Measurements from ENCODE around the gene ADAP2.
"Not testable (repeated sequence)": the region's sequence is repeated elsewhere in the genome, so short reads cannot be mapped to it uniquely, and the experiment has no call there.

The ADAP2 gene

DNA sequence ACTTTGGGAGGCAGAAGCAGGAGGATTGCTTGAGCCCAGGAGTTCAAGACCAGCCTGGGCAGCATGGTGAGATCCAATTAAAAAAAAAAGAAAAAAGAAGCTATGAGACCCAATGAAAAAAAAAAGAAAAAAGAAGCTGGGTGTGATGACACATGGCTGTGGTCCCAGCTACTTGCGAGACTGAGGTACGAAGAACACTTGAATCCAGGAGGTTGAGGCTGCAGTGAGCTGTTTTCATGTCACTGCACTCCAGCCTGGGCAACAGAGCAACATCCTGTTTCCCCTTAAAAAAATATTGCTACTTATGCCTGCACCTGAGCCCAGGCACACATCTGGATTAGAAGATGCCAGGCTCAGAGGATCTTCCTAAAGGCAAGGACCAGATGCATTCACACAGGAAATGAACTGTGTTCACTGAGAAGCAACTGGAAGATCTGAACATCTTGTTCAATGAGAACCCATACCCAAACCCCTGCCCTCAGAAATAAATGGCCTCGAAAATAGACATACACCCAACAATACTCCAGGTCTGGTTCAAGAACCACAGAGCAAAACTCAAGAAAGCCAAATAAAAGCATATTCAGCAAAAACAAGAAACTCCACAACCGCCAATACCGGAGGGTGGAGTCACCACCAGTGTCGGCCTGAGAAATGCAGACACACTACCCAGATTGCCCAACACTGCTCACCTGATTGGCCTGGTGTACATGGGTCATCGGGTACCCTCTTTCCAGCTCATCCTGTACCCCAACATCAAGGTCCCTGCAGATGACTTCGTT is 53.5 kb downstream of the ADAP2 start:
- no peak for DNase-seq

DNA sequence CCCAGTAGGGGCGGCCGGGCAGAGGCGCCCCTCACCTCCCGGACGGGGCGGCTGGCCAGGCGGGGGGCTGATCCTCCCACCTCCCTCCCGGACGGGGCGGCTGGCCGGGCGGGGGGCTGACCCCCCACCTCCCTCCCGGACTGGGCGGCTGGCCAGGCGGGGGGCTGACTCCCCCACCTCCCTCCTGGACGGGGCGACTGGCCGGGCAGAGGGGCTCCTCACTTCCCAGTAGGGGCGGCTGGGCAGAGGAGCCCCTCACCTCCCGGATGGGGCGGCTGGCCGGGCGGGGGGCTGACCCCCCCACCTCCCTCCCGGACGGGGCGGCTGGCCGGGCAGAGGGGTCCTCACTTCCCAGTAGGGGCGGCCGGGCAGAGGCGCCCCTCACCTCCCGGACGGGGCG is 58.2 kb downstream of the ADAP2 start:
- not testable (repeated sequence) for DNase-seq

DNA sequence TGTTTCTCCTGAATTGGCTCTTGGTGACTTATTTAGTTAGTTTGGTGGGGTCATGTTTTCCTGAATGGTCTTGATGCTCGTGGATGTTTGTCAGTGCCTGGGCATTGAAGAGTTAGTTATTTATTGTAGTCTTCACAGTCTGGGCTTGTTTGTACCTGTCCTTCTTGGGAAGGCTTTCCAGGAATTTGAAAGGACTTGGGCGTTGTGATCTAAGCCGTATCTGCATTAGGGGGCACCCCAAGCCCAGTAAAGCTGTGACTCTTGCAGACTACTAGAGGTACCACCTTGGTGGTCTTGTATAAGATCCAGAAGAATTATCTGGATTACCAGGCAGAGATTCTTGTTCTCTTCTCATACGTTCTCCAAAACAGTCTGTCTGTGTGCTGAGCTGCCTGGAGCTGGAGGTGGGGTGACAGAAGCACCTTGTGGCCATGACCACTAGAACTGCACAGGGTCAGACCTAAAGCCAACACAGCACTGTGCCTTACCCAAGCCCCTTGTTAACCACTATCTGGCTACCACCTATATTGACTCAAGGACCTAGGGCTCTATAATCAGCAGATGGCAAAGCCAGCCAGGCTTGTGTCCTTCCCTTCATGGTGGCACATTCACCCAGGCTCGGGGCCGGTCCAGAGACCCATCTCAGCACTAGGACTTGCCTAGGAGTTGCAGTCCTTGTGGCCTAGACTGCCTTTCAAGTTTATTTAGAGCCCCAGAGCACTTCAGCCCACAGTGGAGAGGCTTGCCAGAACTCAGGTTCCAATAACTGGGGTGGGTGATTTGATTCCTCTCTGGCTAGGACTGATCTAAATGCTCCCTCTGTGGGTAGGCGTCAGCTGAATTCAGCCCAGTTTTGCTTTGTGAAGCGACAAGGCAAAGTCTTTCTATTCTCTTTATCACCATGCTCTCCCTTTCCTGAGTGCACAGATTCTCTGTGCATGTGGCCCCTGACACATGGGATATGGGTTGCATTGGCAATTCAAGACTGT is 60.1 kb downstream of the ADAP2 start:
- DNase-seq = no peak

DNA sequence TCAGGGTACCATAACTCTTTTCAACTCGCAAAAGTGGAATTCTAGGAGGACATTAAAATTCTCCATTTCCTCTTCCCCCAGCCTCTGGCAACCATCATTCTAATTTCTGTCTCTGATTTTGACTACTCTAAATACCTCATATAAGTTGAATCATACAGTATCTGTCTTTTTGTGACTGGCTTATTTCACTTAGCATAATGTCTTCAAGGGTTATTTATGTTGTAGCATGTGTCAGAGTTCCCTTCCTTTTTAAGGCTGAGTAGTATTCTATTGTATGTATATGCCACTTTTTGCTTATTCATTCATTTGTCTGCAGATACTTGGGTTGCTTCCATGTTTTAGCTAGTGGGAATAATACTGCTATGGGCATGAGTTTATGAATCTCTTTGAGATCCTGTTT is 61.1 kb downstream of the ADAP2 start:
- DNase-seq = no peak

DNA sequence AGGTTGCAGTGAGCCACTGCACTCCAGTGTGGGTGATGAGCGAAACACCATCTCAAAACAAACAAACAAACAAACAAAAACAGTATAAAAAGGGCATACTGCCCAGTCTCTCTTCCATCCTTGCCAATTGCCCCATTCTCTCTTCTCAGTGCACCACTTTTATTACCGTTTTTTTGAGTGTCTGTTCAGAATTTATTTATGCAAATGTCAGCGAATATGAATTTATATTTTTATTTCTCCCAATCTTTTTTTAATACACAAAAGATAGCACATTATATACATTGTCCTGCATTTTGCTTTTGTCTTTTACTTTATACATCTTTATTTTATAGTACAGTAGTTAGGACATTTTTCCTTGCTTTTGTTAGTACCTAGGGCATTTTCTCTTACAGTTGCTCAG is 68.7 kb downstream of the ADAP2 start:
- no peak for DNase-seq

- DNase-seq = no peak
These were observed 70.8 kb downstream of the ADAP2 start for GRCh38 chr17:30992551-30992950.

- no peak for DNase-seq
These were observed 73.6 kb downstream of the ADAP2 start for GRCh38 chr17:30995347-30995746.

GRCh38 chr17:30996486-30996885 is 74.7 kb downstream of the ADAP2 start:
- DNase-seq = no peak

- DNase-seq = no peak
These were observed 75.5 kb downstream of the ADAP2 start for GRCh38 chr17:30997270-30997669.

DNA sequence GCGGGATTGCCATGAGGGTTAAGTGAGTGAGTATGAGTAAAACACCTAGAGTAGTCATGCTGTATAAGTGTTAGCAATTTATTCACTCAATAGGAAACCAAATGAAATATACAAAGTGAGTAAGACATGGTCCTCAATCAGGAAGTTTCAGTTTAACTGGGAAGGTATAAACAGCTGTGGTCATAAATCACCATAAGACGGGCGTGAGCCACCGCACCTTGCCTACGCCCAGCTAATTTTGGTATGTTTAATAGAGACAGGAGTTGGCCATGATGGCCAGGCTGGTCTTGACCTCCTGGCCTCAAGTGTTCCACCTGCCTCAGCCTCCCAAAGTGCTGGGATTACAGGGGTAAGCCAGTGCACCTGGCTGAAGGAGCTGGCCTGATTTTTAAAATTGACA is 76.1 kb downstream of the ADAP2 start:
- DNase-seq = no peak

GRCh38 chr17:31002047-31002446 is 80.3 kb downstream of the ADAP2 start:
- DNase-seq = no peak

DNA sequence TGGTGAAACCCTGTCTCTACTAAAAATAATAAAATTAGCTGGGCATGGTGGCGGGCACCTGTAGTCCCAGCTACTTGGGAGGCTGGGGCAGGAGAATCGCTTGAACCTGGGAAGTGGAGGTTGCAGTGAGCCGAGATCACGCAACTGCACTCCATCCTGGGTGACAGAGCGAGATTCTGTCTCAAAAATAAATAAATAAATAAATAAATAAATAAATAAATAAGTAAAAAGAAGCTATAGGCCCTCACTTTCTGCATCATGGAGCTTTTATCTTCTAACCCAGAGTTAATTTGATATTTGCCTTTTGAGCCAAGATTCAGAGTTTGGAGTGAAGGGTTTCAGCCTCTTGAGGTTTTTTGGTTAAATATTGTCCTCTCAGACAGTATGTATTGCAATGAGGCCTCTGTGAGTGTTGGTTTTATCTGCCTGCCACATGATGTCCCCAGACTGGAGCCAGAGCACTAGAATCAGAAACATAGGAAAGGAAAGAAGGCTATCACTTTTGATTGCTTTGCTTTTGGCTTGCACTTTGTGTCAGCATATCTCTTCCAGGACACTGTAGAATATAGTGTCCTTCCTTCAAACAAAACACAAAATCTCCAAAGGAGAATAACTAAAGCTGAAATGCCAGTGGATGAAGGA is 81.6 kb downstream of the ADAP2 start:
- DNase-seq = no peak

- no peak for DNase-seq
These were observed 82.4 kb downstream of the ADAP2 start for GRCh38 chr17:31004160-31004559.

GRCh38 chr17:31007695-31008373 is 86.1 kb downstream of the ADAP2 start:
- DNase-seq = no peak

DNA sequence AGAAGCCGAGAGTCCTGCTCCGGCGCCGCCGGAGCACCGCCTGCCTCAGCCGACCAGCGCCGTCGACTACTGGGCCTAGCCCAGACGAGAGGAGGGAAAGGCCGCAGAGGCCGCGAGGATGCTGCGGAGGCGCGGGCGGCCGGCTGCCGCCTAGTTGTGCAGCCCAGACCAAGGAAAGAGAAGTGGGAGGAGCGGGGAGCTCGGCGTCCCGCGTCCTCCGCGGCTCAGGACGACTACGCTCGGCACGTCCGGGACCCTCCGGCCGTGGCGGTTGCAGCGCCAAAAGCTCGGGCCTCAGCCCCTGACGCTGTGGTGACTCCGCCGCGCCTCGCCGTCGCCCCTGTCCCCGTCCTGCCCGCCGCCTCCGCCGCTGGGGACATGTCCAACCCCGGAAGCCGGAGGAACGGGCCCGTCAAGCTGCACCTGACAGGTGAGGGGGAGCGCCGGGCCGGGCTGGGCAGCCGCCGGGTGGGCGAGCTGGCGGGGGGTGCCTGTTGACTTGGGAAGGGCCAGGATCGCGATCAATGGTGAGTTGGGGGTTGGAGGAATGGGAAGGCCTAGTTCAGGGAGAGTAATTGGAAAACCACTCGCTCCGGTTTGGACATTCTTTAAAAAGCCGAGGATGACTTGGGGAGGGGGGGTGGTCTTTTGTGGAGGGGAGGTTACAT is 86.8 kb downstream of the ADAP2 start:
- DNase-seq = peak; percentile 49
